SK-N-SH (cell line): ENCODE results near the gene CXCL1. TPM values are rescaled to one million over a fixed set of nuclear protein-coding genes. Genes with fewer than 3 reads are reported as not detected.

Experiments used
- CTCF ChIA-PET: fragments of 300-600, 350-600 bp; formaldehyde crosslinking; extraction: SDS; loops from one replicate; lab custom pipeline; 2021; lab: Yijun Ruan, JAX
- POLR2A ChIA-PET: fragments of 350-600 bp; sonication (Branson Sonifier 250); formaldehyde crosslinking; extraction: SDS; loops from one replicate; lab custom pipeline; 2020; ENCODE audit warnings: antibody characterized with exemption, inconsistent platforms; lab: Yijun Ruan, JAX
- DNase-seq: peaks from one replicate; pipeline ENCODE4 v3.0.0; 2012
- H2AFZ ChIP-seq: fragments of 200-600 bp; sonication (generic); 2 replicates; pipeline ENCODE4 v1.8.1; 2016; ENCODE audit warnings: antibody characterized with exemption, mild to moderate bottlenecking, low read depth
- H3F3A ChIP-seq: fragments of 200-600 bp; sonication (generic); replicated peaks from 2 replicates; pipeline ENCODE3; 2016; ENCODE audit warnings: antibody characterized with exemption, mild to moderate bottlenecking; ENCODE audit not compliant: insufficient read depth
- H3K27ac ChIP-seq, 2 experiments: fragments of 200-500 bp in 1 of 2; fragments of 200-600 bp in 1 of 2; sonication (Bioruptor generic) in 1 of 2; sonication (generic), shearing (Covaris generic) in 1 of 2; 2 replicates each; pipeline versions ENCODE4 v1.5.1 to v1.6.1; 2014 to 2016; ENCODE audit warnings: low read depth in 2 of 2, inconsistent platforms in 1 of 2, low read length in 1 of 2, mild to moderate bottlenecking in 1 of 2, mixed read lengths in 1 of 2
- H3K27me3 ChIP-seq: fragments of 200-600 bp; sonication (generic), shearing (Covaris generic); 2 replicates; pipeline ENCODE4 v1.6.1; 2016; ENCODE audit warnings: mixed run types; ENCODE audit not compliant: insufficient read depth
- H3K36me3 ChIP-seq, 2 experiments: fragments of 200-500 bp in 1 of 2; fragments of 200-600 bp in 1 of 2; sonication (Bioruptor generic) in 1 of 2; sonication (generic) in 1 of 2; replicated peaks in 1 of 2; 2 replicates each; pipeline versions ENCODE3 to v1.5.1; 2014 to 2016; ENCODE audit warnings: low read length in 1 of 2, mild to moderate bottlenecking in 1 of 2; ENCODE audit not compliant: insufficient read depth in 2 of 2, control insufficient read depth in 1 of 2
- H3K4me1 ChIP-seq, 2 experiments: fragments of 200-500 bp in 1 of 2; fragments of 200-600 bp in 1 of 2; sonication (Bioruptor generic) in 1 of 2; sonication (generic), shearing (Covaris generic) in 1 of 2; 2 replicates each; pipeline versions ENCODE4 v1.5.1 to v1.6.1; 2014 to 2016; ENCODE audit warnings: low read depth in 1 of 2, low read length in 1 of 2, mixed run types in 1 of 2; ENCODE audit not compliant: insufficient read depth in 2 of 2, control insufficient read depth in 1 of 2
- H3K4me2 ChIP-seq: fragments of 200-600 bp; sonication (generic), shearing (Covaris generic); 2 replicates; pipeline ENCODE4 v1.6.1; 2017; ENCODE audit warnings: mixed run types
- H3K4me3 ChIP-seq, 2 experiments: fragments of 200-500 bp in 1 of 2; fragments of 200-600 bp in 1 of 2; sonication (Bioruptor generic) in 1 of 2; sonication (generic), shearing (Covaris generic) in 1 of 2; 2 replicates each; pipeline versions ENCODE4 v1.5.1 to v1.8.1; 2014 to 2016; ENCODE audit warnings: low read depth in 2 of 2, inconsistent platforms in 1 of 2, low read length in 1 of 2, mild to moderate bottlenecking in 1 of 2, mixed read lengths in 1 of 2, moderate library complexity in 1 of 2
- H3K79me2 ChIP-seq: fragments of 200-600 bp; sonication (generic); 2 replicates; pipeline ENCODE4 v1.8.1; 2017; ENCODE audit warnings: mild to moderate bottlenecking; ENCODE audit not compliant: insufficient read depth
- H3K9ac ChIP-seq: fragments of 200-600 bp; sonication (generic); 2 replicates; pipeline ENCODE4 v1.6.1; 2017; ENCODE audit warnings: mixed run types
- H3K9me2 ChIP-seq: fragments of 200-600 bp; sonication (generic); 2 replicates; pipeline ENCODE4 v1.6.1; 2017; ENCODE audit warnings: mixed run types
- H3K9me3 ChIP-seq: fragments of 200-600 bp; sonication (generic); 2 replicates; pipeline ENCODE4 v1.6.1; 2017; ENCODE audit warnings: mixed run types, mild to moderate bottlenecking, moderate library complexity
- H4K20me1 ChIP-seq: fragments of 200-600 bp; sonication (generic); 2 replicates; pipeline ENCODE4 v1.6.1; 2017; ENCODE audit warnings: mild to moderate bottlenecking, mixed run types; ENCODE audit not compliant: insufficient read depth
- CHD2 ChIP-seq: fragments of 150-350 bp; IDR thresholded peaks from 2 replicates; pipeline ENCODE4 v1.6.1; 2018; ENCODE audit warnings: low read length; ENCODE audit not compliant: partially characterized antibody
- EP300 ChIP-seq, 2 experiments: IDR thresholded peaks; 2 replicates each; pipeline versions ENCODE4 v1.4.0 to v1.6.1; 2012; ENCODE audit warnings: borderline replicate concordance in 1 of 2, low read depth in 1 of 2, low read length in 1 of 2
- EZH2phosphoT487 ChIP-seq: fragments of 200-600 bp; sonication (generic); IDR thresholded peaks from 2 replicates; pipeline ENCODE4 v1.6.1; 2017; ENCODE audit warnings: low read depth, mixed run types, mild to moderate bottlenecking, antibody characterized with exemption, moderate library complexity, borderline replicate concordance
- FOSL2 ChIP-seq: IDR thresholded peaks from 2 replicates; pipeline ENCODE4 v1.4.0; 2012; ENCODE audit warnings: low read depth, mild to moderate bottlenecking, moderate library complexity, borderline replicate concordance
- MAX ChIP-seq: IDR thresholded peaks from 2 replicates; pipeline ENCODE4 v1.4.0; 2012; ENCODE audit warnings: low read depth
- MXI1 ChIP-seq: IDR thresholded peaks from 2 replicates; pipeline ENCODE4 v1.6.1; 2012; ENCODE audit warnings: mild to moderate bottlenecking, low read depth, low read length, improper control_type of control experiment
- RAD21 ChIP-seq: IDR thresholded peaks from 2 replicates; pipeline ENCODE4 v1.6.1; 2012; ENCODE audit warnings: mild to moderate bottlenecking, low read length
- REST ChIP-seq: IDR thresholded peaks from 2 replicates; pipeline ENCODE4 v1.6.1; 2012; ENCODE audit warnings: mild to moderate bottlenecking, low read depth, low read length, moderate library complexity
- RFX5 ChIP-seq: IDR thresholded peaks from 2 replicates; pipeline ENCODE4 v1.6.1; 2012; ENCODE audit warnings: mild to moderate bottlenecking, improper control_type of control experiment, low read length
- SIN3A ChIP-seq: IDR thresholded peaks from 2 replicates; pipeline ENCODE4 v1.6.1; 2012; ENCODE audit warnings: low read depth, mild to moderate bottlenecking, low read length, moderate library complexity, borderline replicate concordance
- TCF12 ChIP-seq: IDR thresholded peaks from 2 replicates; pipeline ENCODE4 v1.4.0; 2012
- TEAD4 ChIP-seq: IDR thresholded peaks from 2 replicates; pipeline ENCODE4 v1.4.0; 2012; ENCODE audit warnings: mild to moderate bottlenecking, borderline replicate concordance; ENCODE audit not compliant: insufficient read depth
- USF1 ChIP-seq: IDR thresholded peaks from 2 replicates; pipeline ENCODE4 v1.4.0; 2012; ENCODE audit warnings: low read depth, borderline replicate concordance
- YY1 ChIP-seq: IDR thresholded peaks from 2 replicates; pipeline ENCODE4 v1.4.0; 2012; ENCODE audit warnings: low read depth, mild to moderate bottlenecking
- WGBS: methylation state at CpG from one replicate; pipeline ENCODE4 v1.1.6; 2017; ENCODE audit warnings: low lambda C conversion rate; 5-methylcytosine and 5-hydroxymethylcytosine counted together
- polyA plus RNA-seq, 3 experiments: library from polyadenylated mRNA; depleted of rRNA; stranded (reverse); fragments of >200 nt; gene quantifications; 2 replicates each; pipeline ENCODE4 v1.2.3, GENCODE V29; 2012

Gene CXCL1
- polyA plus RNA-seq, 1 of the 3 experiments (the other 2 are of a cell fraction), result 0.12 TPM

GRCh38 chr4:73870768-73871167, 1.6 kb downstream of the CXCL1 start (continued):
- no peak for TF ChIP-seq RFX5

- no peaks in the 10 kb centered on the region for H4K20me1 ChIP-seq
- DNase-seq, result no peak
- no peak overlapping the region for H3K4me2 ChIP-seq
- H3K27ac ChIP-seq, result no peak overlapping the region
- WGBS, result 7% methylated on average over 6 of the region's 6 CpGs
- no peaks in the 10 kb centered on the region for H3K36me3 ChIP-seq
- no peaks in the 10 kb centered on the region for H3K9me3 ChIP-seq
- H3K4me1 ChIP-seq, result no peaks in the 10 kb centered on the region
- peaks cover 41% of the 10 kb centered on the region for H3K27me3 ChIP-seq
- no peak overlapping the region for H3K4me3 ChIP-seq
- H2AFZ ChIP-seq, result no peak overlapping the region
- H3K9me2 ChIP-seq, result no peaks in the 10 kb centered on the region
- no peaks in the 10 kb centered on the region for H3F3A ChIP-seq
- no peak overlapping the region for H3K9ac ChIP-seq
- ChIA-PET CTCF (no interaction called here), POLR2A (no interaction called here)
- H3K79me2 ChIP-seq, result no peaks in the 10 kb centered on the region
- TF ChIP-seq SIN3A, result no peak
- no peak for TF ChIP-seq RFX5
- TF ChIP-seq REST, result no peak
- no peak for TF ChIP-seq FOSL2
These were observed 2.5 kb downstream of the CXCL1 start for GRCh38 chr4:73871511-73872310.

GRCh38 chr4:73872316-73873108, 3.3 kb downstream of the CXCL1 start:
- no peak overlapping the region for H3K4me2 ChIP-seq
- no peaks in the 10 kb centered on the region for H3K4me1 ChIP-seq
- H3K27me3 ChIP-seq, result peaks cover 41% of the 10 kb centered on the region
- DNase-seq, result no peak
- no peaks in the 10 kb centered on the region for H4K20me1 ChIP-seq
- H3K9ac ChIP-seq, result no peak overlapping the region
- WGBS, result 10% methylated on average over 2 of the region's 2 CpGs
- no peak overlapping the region for H3K27ac ChIP-seq
- ChIA-PET CTCF (no interaction called here), POLR2A (no interaction called here)
- H3K9me3 ChIP-seq, result no peaks in the 10 kb centered on the region
- no peaks in the 10 kb centered on the region for H3K79me2 ChIP-seq
- no peaks in the 10 kb centered on the region for H3K9me2 ChIP-seq
- H3K36me3 ChIP-seq, result no peaks in the 10 kb centered on the region
- no peak overlapping the region for H3K4me3 ChIP-seq
- H2AFZ ChIP-seq, result no peak overlapping the region
- H3F3A ChIP-seq, result no peaks in the 10 kb centered on the region
- TF ChIP-seq CHD2, result no peak
- TF ChIP-seq EP300 (IDR thresholded peaks at IDR 0.05; ENCODE audit: borderline replicate concordance in 1 of 2, low read depth in 1 of 2, low read length in 1 of 2), result no peak
- no peak for TF ChIP-seq EZH2phosphoT487
- TF ChIP-seq TEAD4, result no peak
- TF ChIP-seq REST, result no peak
- no peak for TF ChIP-seq FOSL2
- no peak for TF ChIP-seq MAX
- TF ChIP-seq RAD21, result no peak
- TF ChIP-seq MXI1, result no peak
- no peak for TF ChIP-seq USF1
- TF ChIP-seq YY1, result no peak
- no peak for TF ChIP-seq TCF12
